Panc1 (cell line): ENCODE data around the gene ZNF865. TPM values are rescaled to one million over a fixed set of nuclear protein-coding genes. Genes with fewer than 3 reads are reported as not detected.

ENCODE experiments used
- ATAC-seq: fragments of 200-7000 bp; cut with Tn5 transposase; 2 replicates; pipeline ENCODE4 v1.9.1; 2020; ENCODE audit warnings: mild to moderate bottlenecking, moderate library complexity
- BruUV-seq: library from RNA; stranded (reverse); fragments of 400-500 nt; replicated peaks from 2 replicates; lab custom pipeline; 2021; lab: Mats Ljungman, UMichigan
- CTCF ChIA-PET: fragments of 300-600 bp; sonication (Branson Sonifier 250); formaldehyde crosslinking; loops from one replicate; lab custom pipeline; 2022; ENCODE audit warnings: antibody characterized with exemption; lab: Charles Lee
- POLR2A ChIA-PET: fragments of 300-600 bp; sonication (Branson Sonifier 250); formaldehyde crosslinking; loops from one replicate; lab custom pipeline; 2022; ENCODE audit warnings: antibody characterized with exemption; lab: Charles Lee
- DNase-seq: peaks from one replicate; pipeline ENCODE4 v3.0.0-alpha.2; 2010; ENCODE audit warnings: low read depth, low spot score
- H3K27ac ChIP-seq: 2 replicates; pipeline ENCODE4 v1.5.1; 2011; ENCODE audit warnings: mild to moderate bottlenecking, low read length, inconsistent platforms
- H3K27me3 ChIP-seq: fragments of 200-500 bp; sonication (Bioruptor generic); 2 replicates; pipeline ENCODE4 v1.6.0; 2014; ENCODE audit warnings: low read length, inconsistent platforms; ENCODE audit not compliant: control insufficient read depth, insufficient read depth
- H3K36me3 ChIP-seq: fragments of 200-500 bp; sonication (Bioruptor generic); 2 replicates; pipeline ENCODE4 v1.5.1; 2014; ENCODE audit warnings: inconsistent platforms, mild to moderate bottlenecking, low read length, moderate library complexity; ENCODE audit not compliant: control insufficient read depth, insufficient read depth
- H3K4me1 ChIP-seq: 2 replicates; pipeline ENCODE4 v1.5.1; 2011; ENCODE audit warnings: inconsistent platforms, mild to moderate bottlenecking, low read length, moderate library complexity; ENCODE audit not compliant: control insufficient read depth, insufficient read depth
- H3K4me3 ChIP-seq, 2 experiments: 2 replicates each; pipeline ENCODE4 v1.5.1; 2011 to 2012; ENCODE audit warnings: low read depth in 2 of 2, low read length in 2 of 2, mild to moderate bottlenecking in 2 of 2, inconsistent platforms in 1 of 2, moderate library complexity in 1 of 2
- H3K9me3 ChIP-seq: fragments of 200-500 bp; sonication (Bioruptor generic); 2 replicates; pipeline ENCODE4 v1.5.1; 2014; ENCODE audit warnings: low read depth, mild to moderate bottlenecking, inconsistent platforms, low read length, moderate library complexity; ENCODE audit not compliant: control insufficient read depth, insufficient read depth
- POLR2AphosphoS5 ChIP-seq: IDR thresholded peaks from 2 replicates; pipeline ENCODE4 v1.6.1; 2012; ENCODE audit warnings: mild to moderate bottlenecking, low read depth, low read length, moderate library complexity
- SIN3A ChIP-seq: IDR thresholded peaks from 2 replicates; pipeline ENCODE4 v1.6.1; 2012; ENCODE audit warnings: low read depth, mild to moderate bottlenecking, low read length, moderate library complexity, borderline replicate concordance; ENCODE audit not compliant: insufficient read depth
- TCF7L2 ChIP-seq: IDR thresholded peaks from 2 replicates; pipeline ENCODE4 v1.6.1; 2011; ENCODE audit warnings: mild to moderate bottlenecking, low read depth, low read length, inconsistent platforms
- in situ Hi-C: cut with HindIII; loops from 2 replicates; pipeline ENCODE4 v1.10.0; 2016; ENCODE audit warnings: low sequenced_read_pairs, low pct_unique_long_range_greater_than_20kb
- intact Hi-C: fragments of 100-400 bp; cut with micrococcal nuclease; formaldehyde crosslinking; loops from one replicate; pipeline ENCODE4 v1.10.0; 2022; ENCODE audit not compliant: unreplicated experiment
- total RNA-seq: library from RNA; stranded (reverse); gene quantifications from one replicate; pipeline ENCODE4 v1.2.1, GENCODE V29; 2021; ENCODE audit not compliant: unreplicated experiment
- TF ChIP-seq, protein P1 (sequence below): fragments of 450-650 bp; IDR thresholded peaks from 2 replicates; pipeline ENCODE4 v1.5.1; 2017; ENCODE audit warnings: mild to moderate bottlenecking
- TF ChIP-seq, protein P2 (sequence below), 2 experiments: IDR thresholded peaks; 2 replicates each; pipeline ENCODE4 v1.6.1; 2011 to 2012; ENCODE audit warnings: low read depth in 2 of 2, control low read depth in 1 of 2, low read length in 1 of 2, mild to moderate bottlenecking in 1 of 2, moderate library complexity in 1 of 2; ENCODE audit not compliant: insufficient read depth in 1 of 2

The ZNF865 gene
- total RNA-seq, 1 experiment from 2014 or later = 25.6 TPM

DNA sequence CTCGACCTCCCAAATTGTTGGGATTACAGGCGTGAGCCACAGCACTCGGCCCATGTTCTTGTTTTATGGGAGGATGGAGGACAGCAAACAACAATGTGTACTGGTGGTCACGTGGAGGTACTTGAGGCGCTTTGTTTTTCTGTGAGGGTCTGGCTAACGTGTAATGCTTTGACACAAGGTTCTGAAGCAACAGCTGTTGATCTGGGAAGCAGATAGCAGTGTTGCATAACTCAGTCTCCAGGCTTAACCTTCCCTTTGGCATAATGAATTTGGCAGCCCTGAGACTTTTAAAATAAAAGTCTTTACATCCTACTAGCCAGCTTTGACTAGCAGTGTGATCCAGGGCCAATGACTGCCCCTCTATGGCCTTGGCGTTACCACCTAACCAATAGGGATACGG is 28.4 kb downstream of the ZNF865 start:
- in situ Hi-C loops = no loop called here
- Histone ChIP-seq H3K4me3 (no peak overlapping the region; a peak in 1 of 4 replicates), H3K27ac (peak overlapping the region; percentile 95; the same call in 1 of the 2 replicates), H3K4me1 (peaks cover 16% of the 10 kb centered on the region), H3K27me3 (no peaks in the 10 kb centered on the region), H3K36me3 (peaks cover 3% of the 10 kb centered on the region; the same call in 1 of the 2 replicates), H3K9me3 (no peaks in the 10 kb centered on the region)
- ChIA-PET CTCF (interaction anchor here (0.6 kb wide), 1 partner anchor 47 kb away, joined by 3 read pairs; no protein-coding TSS in a partner anchor), POLR2A (interaction anchor here (0.6 kb wide), 2 partner anchors 10 kb away, joined by 6 to 8 read pairs; partner anchors contain the start of gene ZNF784)
- intact Hi-C loops = no loop called here
- TF ChIP-seq, protein P1, sequence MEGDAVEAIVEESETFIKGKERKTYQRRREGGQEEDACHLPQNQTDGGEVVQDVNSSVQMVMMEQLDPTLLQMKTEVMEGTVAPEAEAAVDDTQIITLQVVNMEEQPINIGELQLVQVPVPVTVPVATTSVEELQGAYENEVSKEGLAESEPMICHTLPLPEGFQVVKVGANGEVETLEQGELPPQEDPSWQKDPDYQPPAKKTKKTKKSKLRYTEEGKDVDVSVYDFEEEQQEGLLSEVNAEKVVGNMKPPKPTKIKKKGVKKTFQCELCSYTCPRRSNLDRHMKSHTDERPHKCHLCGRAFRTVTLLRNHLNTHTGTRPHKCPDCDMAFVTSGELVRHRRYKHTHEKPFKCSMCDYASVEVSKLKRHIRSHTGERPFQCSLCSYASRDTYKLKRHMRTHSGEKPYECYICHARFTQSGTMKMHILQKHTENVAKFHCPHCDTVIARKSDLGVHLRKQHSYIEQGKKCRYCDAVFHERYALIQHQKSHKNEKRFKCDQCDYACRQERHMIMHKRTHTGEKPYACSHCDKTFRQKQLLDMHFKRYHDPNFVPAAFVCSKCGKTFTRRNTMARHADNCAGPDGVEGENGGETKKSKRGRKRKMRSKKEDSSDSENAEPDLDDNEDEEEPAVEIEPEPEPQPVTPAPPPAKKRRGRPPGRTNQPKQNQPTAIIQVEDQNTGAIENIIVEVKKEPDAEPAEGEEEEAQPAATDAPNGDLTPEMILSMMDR = no peak
- TF ChIP-seq, protein P2, sequence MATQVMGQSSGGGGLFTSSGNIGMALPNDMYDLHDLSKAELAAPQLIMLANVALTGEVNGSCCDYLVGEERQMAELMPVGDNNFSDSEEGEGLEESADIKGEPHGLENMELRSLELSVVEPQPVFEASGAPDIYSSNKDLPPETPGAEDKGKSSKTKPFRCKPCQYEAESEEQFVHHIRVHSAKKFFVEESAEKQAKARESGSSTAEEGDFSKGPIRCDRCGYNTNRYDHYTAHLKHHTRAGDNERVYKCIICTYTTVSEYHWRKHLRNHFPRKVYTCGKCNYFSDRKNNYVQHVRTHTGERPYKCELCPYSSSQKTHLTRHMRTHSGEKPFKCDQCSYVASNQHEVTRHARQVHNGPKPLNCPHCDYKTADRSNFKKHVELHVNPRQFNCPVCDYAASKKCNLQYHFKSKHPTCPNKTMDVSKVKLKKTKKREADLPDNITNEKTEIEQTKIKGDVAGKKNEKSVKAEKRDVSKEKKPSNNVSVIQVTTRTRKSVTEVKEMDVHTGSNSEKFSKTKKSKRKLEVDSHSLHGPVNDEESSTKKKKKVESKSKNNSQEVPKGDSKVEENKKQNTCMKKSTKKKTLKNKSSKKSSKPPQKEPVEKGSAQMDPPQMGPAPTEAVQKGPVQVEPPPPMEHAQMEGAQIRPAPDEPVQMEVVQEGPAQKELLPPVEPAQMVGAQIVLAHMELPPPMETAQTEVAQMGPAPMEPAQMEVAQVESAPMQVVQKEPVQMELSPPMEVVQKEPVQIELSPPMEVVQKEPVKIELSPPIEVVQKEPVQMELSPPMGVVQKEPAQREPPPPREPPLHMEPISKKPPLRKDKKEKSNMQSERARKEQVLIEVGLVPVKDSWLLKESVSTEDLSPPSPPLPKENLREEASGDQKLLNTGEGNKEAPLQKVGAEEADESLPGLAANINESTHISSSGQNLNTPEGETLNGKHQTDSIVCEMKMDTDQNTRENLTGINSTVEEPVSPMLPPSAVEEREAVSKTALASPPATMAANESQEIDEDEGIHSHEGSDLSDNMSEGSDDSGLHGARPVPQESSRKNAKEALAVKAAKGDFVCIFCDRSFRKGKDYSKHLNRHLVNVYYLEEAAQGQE (IDR thresholded peaks at IDR 0.05; ENCODE audit: insufficient read depth in 1 of 2, low read depth in 2 of 2, low read length in 1 of 2) = no peak
- TF ChIP-seq POLR2AphosphoS5 (no peak), TCF7L2 (no peak), SIN3A (no peak)
- no TSS peak for BruUV-seq
- ATAC-seq (no peak), DNase-seq (no peak)

- Histone ChIP-seq H3K36me3 (peaks cover 3% of the 10 kb centered on the region; the same call in 1 of the 2 replicates), H3K4me3 (peak overlapping the region; percentile 90 to 98), H3K9me3 (no peaks in the 10 kb centered on the region), H3K27ac (peak overlapping the region; percentile 95), H3K4me1 (peaks cover 21% of the 10 kb centered on the region), H3K27me3 (no peaks in the 10 kb centered on the region)
- BruUV-seq = no TSS peak
- ATAC-seq (no peak), DNase-seq (no peak)
- TF ChIP-seq TCF7L2 (no peak), POLR2AphosphoS5 (no peak), SIN3A (no peak)
- TF ChIP-seq, protein P1 = no peak
- TF ChIP-seq, protein P2 (IDR thresholded peaks at IDR 0.05; ENCODE audit: insufficient read depth in 1 of 2, low read depth in 2 of 2, low read length in 1 of 2) = no peak
- intact Hi-C loops (no loop called here), in situ Hi-C loops (no loop called here)
- ChIA-PET CTCF (interaction anchor here (0.7 kb wide), 1 partner anchor 12 kb away, joined by 11 read pairs; no protein-coding TSS in a partner anchor), POLR2A (no interaction called here)
Observed at GRCh38 chr19:55635334-55635717, 29.9 kb downstream of the ZNF865 start.
